KG1 (cell line): ENCODE data around the gene CDX2.
"Not testable (repeated sequence)": the region's sequence is repeated elsewhere in the genome, so short reads cannot be mapped to it uniquely, and the experiment has no call there.

Experiments used
- DNase-seq: peaks from one replicate; lab custom pipeline; 2025; lab: John Stamatoyannopoulos, UW

Gene CDX2, protein sequence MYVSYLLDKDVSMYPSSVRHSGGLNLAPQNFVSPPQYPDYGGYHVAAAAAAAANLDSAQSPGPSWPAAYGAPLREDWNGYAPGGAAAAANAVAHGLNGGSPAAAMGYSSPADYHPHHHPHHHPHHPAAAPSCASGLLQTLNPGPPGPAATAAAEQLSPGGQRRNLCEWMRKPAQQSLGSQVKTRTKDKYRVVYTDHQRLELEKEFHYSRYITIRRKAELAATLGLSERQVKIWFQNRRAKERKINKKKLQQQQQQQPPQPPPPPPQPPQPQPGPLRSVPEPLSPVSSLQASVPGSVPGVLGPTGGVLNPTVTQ

DNA sequence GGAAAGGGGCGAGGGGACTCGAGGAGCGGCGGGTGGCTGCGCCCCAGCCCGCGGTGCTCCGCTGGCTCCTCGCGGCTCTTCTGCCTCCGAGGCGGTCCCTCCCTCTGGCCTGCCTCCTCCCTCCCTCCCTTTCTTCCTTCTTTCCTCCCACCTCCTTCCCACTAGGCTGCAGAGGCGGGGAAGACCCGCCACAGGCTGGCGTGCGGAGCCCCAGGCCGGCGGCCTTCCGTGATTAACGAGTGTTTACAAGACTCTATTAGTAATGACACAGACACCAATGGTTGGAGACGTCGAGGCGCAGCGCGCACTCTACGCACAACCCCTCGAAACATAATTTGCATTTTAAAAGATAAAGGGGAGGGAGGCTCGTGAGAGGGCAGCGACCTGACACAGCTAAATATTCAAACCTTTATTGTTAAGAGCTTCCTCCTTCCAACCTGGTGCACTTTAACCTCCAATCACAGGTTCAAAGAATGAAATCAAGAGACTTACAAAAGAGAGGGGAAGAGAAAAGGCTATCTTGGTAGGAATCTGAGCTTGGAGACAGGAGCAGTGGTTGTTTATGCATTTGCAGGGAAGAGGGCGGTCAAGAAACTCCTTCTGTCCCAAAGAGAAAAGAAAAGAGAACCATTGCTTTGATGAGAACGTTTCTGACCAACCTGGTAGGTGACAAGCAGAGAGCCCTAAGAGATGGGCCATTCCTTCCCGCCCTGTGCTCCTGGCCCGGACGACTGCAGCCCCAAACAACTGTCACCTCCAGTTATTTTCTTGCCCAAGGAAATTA, at the start of gene CDX2:
Gene CDX2 (minus strand): TSS at position 234 of the 784 bp plus-strand sequence. CDS start 309 bp downstream, outside the sequence.
- DNase-seq = no peak

- no peak for DNase-seq
Measured at GRCh38 chr13:28014301-28014700, 45.2 kb upstream of the CDX2 start.

- no peak for DNase-seq
Measured at GRCh38 chr13:28013482-28013881, 44.4 kb upstream of the CDX2 start.

- no peak for DNase-seq
Measured at GRCh38 chr13:28012896-28013295, 43.8 kb upstream of the CDX2 start.

DNA sequence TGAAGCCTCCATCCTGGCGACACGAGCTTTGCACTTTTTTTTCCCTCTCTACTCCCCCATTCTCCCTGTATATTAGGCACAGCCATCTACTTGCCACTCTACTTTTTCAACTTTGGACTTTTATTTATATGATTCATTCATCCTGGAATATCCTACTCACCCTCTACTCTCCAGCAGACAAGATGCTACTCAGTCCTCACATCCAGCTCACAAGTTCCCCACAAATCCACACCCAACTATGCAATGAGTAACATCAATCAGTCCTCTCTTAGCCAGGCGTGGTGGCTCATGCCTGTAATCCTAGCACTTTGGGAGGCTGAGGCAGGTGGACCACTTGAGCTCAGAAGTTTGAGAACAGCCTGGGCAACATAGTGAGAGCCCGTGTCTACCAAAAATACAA, 43.3 kb upstream of the CDX2 start:
- DNase-seq = no peak

- no peak for DNase-seq
Measured at GRCh38 chr13:28010046-28010445, 40.9 kb upstream of the CDX2 start.

DNA sequence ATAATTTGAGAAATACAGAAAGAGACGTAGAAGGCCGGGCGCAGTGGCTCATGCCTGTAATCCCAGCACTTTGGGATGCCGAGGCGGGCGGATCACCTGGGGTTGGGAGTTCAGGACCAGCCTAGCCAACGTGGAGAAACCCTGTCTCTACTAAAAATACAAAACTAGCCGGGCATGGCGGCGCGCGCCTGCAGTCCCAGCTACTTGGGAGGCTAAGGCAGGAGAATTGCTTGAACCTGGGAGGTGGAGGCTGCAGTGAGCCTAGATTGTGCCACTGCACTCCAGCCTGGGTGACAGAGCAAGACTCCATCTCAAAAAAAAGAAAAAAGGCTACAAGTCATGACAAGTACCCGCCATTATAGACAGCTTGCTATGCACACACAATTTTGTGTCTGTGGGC, 35.9 kb upstream of the CDX2 start:
- not testable (repeated sequence) for DNase-seq

DNA sequence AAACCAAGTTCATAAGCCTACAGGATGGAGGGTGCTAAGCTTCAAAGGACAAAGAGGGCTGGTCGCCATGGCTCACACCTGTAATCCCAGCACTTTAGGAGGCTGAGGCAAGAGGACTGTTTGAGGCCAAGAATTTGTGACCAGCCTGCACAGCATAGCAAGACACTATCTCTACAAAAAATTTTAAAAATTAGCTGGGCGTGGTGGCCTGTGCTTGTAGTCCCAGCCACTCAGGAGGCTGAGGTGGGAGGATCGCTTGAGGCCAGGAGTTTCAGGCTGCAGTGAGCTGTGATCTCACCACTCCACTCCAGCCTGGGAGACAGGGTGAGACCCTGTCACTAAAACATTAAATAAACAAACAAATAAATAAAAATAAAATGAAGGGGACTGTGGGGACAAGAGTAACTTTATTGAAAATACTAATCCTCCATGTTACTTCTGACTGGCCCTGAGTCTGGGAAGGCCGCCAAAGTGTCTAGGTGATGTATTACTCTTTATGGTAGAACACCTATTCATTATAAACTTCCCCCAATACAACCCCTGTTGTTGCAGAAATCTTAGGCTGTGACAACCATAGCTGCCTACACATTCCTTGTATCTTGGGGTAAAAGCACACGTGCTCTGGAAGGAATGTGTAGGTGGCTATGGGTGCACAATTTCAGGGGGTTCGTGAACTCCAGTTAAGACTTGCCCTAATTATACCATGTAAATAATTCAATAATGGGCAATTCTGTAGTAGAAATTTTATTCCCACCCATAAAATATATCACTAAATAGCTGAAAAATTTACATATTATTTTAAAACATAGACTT, 34.0 kb upstream of the CDX2 start:
- DNase-seq = no peak

DNA sequence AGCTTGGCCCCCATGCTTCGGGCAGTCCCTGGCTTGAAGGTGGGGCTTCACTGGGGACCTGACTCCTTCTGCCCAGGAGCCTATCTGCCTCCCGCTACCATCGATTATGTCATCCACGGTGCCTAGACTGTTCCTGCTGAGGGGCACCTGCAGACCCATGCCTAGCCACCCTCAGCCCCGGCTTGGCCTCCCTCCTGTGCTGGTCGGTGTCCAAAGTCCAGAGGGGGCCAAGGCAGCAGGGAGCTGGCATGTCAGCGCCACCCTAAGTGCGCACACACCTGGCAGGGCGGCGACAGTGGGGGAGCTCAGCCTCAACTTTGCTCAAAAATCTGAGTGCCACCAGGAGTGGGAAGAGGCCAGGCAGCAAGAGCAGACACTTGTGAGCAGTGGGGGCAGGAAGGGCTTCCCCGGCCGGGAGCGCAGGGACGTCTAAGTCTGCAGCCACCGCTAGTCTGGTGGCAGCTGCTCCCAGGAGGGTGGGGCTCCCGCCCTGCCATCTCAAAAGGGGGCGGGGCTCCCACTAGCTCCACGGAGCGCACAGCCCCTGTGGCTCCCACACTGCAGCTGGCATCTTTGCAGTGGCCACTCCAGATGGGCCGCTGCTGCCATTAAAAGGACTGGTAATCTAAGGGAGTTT, 32.8 kb upstream of the CDX2 start:
- no peak for DNase-seq

DNA sequence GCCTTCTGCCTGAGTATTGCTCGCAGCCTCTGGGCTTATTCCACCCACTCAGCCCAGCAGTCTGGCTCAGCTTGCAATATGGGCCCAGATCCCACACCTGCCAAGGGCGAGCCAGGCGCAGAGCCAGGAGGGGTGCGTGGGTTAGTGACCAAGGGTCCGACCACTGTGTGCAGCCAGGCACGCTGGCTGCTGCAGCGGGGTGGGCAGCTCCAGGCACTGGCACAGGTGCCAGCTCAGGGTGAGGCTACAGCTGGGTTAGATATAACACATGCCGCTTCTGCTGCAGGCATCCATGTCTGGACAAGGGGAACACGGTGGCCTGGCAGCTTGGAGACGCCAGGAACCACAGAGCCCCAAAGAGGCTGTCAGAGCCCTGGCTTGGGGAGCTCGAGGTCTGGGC, 31.9 kb upstream of the CDX2 start:
- DNase-seq = no peak

DNA sequence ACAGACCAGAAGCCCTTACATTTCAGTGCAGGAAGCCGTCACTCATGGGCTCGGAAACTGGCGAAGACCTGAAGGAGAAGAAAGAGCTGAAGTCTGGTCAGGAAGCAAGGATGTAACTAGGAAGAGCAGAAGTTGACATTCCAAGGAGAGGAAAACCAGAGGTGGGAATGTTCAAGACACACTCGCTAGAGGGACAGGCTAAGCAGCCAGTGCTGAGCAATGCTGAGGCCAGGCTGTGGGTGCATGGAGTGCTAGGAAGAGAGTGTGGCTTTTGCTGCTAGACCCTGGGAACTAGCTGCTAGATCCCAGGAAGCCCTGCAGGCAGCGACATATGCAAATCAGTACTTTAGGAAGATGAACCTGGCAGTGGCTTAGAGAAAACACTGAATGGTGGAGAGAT, 31.5 kb upstream of the CDX2 start:
- DNase-seq = no peak

- DNase-seq = peak; percentile 55
Measured at GRCh38 chr13:27997904-27998522, 28.9 kb upstream of the CDX2 start.

- no peak for DNase-seq
Measured at GRCh38 chr13:27991881-27992280, 22.8 kb upstream of the CDX2 start.

GRCh38 chr13:27988520-27988919, 19.4 kb upstream of the CDX2 start, which contains the start of gene URAD:
Gene URAD, minus strand, starts transcription at chr13:27988693. Its CDS starts 56 bp downstream, at chr13:27988637.
- no peak for DNase-seq

DNA sequence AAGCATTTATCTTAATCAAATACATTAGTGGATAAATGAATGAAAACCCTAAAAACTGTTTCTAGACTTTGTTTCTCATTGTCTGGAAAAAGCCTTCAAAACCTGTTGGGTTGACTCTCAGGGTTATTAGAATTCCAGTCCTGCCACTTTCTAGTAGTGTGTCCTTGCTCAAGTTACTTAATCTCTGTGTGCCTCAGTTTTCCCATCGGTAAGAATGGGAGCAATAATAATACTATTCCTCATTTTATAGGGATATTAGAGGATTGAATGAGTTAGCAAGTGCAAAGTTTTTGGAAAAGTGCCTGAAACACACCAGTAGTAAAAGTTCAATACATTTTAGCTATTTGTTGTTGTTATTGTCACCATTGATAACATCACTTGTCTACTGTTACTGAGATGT, 16.5 kb upstream of the CDX2 start:
- DNase-seq = no peak

- no peak for DNase-seq
Measured at GRCh38 chr13:27982361-27982760, 13.2 kb upstream of the CDX2 start.

DNA sequence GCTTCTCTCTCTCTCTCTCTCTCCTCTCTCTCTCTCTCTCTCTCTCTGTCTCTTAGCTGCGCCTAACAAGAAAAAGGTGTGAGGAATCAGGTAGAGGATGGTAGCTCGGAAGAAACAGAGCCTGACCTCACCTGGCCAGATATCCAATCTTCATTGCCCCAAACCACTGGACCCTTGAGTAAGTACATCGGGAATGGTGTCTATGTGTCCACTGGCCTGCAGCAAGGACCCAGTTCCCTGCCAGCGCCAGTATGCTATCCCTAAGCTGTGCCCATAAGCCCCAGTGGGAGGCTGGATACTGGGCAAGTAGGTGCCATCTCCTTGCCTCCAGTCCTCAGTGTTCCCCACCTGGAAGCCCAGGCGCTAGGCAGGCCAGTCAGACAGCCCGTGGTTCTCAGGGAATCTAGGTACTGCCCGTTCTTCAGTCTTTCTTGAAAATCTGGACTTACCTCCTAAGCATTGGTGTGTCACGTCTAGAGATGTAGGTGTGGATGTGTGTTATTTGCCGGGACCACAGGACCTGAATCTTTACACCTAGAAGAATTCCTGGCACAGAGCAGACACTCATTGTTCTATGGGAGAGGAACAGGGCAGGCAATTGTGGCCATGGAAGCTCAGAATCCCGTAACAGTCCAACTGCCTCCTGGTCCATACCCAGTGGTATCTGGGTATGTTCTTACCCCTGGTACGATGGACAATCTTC, 12.0 kb upstream of the CDX2 start:
- DNase-seq = no peak

DNA sequence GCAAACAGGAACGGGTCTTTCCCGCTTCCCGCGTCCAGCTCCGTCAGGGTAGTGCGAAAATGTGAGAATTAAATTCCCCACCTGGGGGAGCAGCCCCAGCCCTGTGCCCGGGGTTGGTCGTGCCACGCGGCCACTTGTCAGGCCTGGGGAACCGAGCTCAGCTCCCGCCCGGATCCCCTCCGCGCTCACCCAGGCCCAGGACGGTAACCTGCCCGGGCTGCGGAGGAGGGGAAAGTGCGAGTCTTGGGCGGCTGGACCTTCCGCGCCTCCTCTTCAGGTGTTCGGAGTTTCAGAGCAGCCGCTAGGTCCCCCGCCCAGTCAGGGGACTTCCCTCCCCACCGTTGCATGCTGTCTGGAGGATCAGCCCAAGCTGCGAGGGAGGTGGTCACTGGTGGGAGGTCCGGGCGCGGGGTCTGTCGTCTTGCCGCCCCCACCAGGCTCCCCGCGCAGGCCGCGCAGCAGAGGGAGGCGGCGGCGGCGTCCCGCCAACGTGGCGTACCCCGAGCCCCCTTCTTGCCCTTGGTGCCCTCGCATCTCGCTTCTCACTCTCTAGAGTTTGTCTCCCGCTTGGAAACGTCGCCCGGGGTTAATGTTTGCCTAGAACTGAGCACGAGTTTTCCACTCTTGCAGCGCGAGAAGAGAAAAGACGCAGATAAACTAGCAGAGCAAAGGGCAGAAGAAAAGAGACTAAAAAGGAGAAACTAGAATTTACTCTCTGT, 11.3 kb upstream of the CDX2 start:
- no peak for DNase-seq

- no peak for DNase-seq
Measured at GRCh38 chr13:27979765-27980279, 10.7 kb upstream of the CDX2 start.

DNA sequence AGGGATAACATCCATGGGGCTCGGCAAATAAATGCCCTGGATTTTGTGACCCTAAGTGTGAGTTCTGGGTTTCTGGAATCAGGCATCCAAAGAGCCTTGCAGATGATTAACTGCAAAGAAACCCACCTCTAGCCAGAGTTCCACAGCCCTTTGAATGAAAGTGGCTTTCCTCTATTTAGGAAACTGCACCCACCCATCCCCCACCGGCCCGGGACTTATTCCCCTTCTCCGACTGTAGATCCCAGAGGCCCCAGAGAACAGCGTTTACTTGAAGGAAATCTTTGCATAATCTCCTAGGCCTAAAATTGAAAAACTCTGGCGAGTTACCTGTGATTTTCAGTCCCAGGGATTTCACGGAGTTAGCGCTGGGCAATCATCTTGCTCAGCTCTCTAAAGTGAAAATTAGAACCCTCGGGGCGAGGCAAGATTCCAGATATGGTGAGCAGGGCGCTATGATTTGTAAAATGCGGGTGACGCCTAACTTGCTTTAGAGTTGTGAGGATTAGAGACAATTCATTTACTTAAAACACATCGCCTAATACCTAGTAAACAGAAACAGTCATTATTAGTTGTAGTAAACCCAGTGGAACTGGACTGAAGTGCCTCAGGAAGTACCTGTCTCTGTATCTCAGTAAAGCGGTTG, 10.0 kb upstream of the CDX2 start:
- no peak for DNase-seq
